GM23338 (cell line): ENCODE measurements around the gene ZNF782. TPM values are rescaled to one million over a fixed set of nuclear protein-coding genes. Genes with fewer than 3 reads are reported as not detected.

Experiments
- ATAC-seq: fragments of 200-7000 bp; cut with Tn5 transposase; 3 replicates; pipeline ENCODE4 v1.9.1; 2020
- DNase-seq: peaks from one replicate; pipeline ENCODE4 v3.0.0-alpha.2; 2015; ENCODE audit warnings: low spot score
- H2AFZ ChIP-seq: fragments of 200-600 bp; sonication (generic); 2 replicates; pipeline ENCODE4 v1.8.0; 2016; ENCODE audit warnings: antibody characterized with exemption, mild to moderate bottlenecking, moderate library complexity
- H3F3A ChIP-seq: fragments of 200-600 bp; sonication (generic); replicated peaks from 2 replicates; pipeline ENCODE4 v1.8.0; 2017; ENCODE audit warnings: antibody characterized with exemption, mixed run types, low read depth
- H3K27ac ChIP-seq: fragments of 200-600 bp; sonication (generic); 2 replicates; pipeline ENCODE4 v1.6.1; 2016; ENCODE audit warnings: low read depth
- H3K27me3 ChIP-seq: fragments of 200-600 bp; sonication (generic); 2 replicates; pipeline ENCODE4 v1.8.0; 2016; ENCODE audit warnings: mild to moderate bottlenecking, mixed run types, moderate library complexity; ENCODE audit not compliant: insufficient read depth
- H3K36me3 ChIP-seq: fragments of 200-600 bp; sonication (generic); 2 replicates; pipeline ENCODE4 v1.8.0; 2016; ENCODE audit warnings: mild to moderate bottlenecking; ENCODE audit not compliant: insufficient read depth
- H3K4me1 ChIP-seq: fragments of 200-600 bp; sonication (generic); 2 replicates; pipeline ENCODE4 v1.8.0; 2016; ENCODE audit warnings: mild to moderate bottlenecking, moderate library complexity; ENCODE audit not compliant: insufficient read depth
- H3K4me2 ChIP-seq: fragments of 200-600 bp; sonication (generic); 2 replicates; pipeline ENCODE4 v1.7.1; 2017; ENCODE audit warnings: mixed run types
- H3K4me3 ChIP-seq: fragments of 200-600 bp; sonication (generic); 2 replicates; pipeline ENCODE4 v1.6.1; 2016; ENCODE audit warnings: mixed run types
- H3K79me2 ChIP-seq: fragments of 200-600 bp; sonication (generic); replicated peaks from 2 replicates; pipeline ENCODE4 v1.8.0; 2017; ENCODE audit warnings: mild to moderate bottlenecking; ENCODE audit not compliant: insufficient read depth
- H3K9me2 ChIP-seq: fragments of 200-600 bp; sonication (generic); 2 replicates; pipeline ENCODE4 v1.8.0; 2017; ENCODE audit not compliant: insufficient read depth
- H4K20me1 ChIP-seq: fragments of 200-600 bp; sonication (generic); replicated peaks from 2 replicates; pipeline ENCODE4 v1.8.0; 2017; ENCODE audit warnings: mild to moderate bottlenecking; ENCODE audit not compliant: insufficient read depth
- H3K27ac Mint-ChIP-seq: 2 replicates; pipeline ENCODE4 v1.8.0; 2020; ENCODE audit warnings: inconsistent platforms, mild to moderate bottlenecking, moderate library complexity, mixed read lengths
- H3K27me3 Mint-ChIP-seq: 3 replicates; pipeline ENCODE4 v1.8.0; 2022; ENCODE audit warnings: low read depth, mild to moderate bottlenecking, moderate library complexity, mixed read lengths, inconsistent platforms; ENCODE audit not compliant: insufficient read depth, poor library complexity
- H3K36me3 Mint-ChIP-seq: 3 replicates; pipeline ENCODE4 v1.8.0; 2021; ENCODE audit warnings: low read depth, mild to moderate bottlenecking, inconsistent platforms, moderate library complexity, mixed read lengths
- H3K4me1 Mint-ChIP-seq: 3 replicates; pipeline ENCODE4 v1.8.0; 2020; ENCODE audit warnings: mild to moderate bottlenecking, inconsistent platforms, mixed read lengths
- H3K4me3 Mint-ChIP-seq: 3 replicates; pipeline ENCODE4 v1.8.0; 2021; ENCODE audit warnings: moderate library complexity, mild to moderate bottlenecking, inconsistent platforms, mixed read lengths
- H3K9me3 Mint-ChIP-seq: 3 replicates; pipeline ENCODE4 v1.8.0; 2020; ENCODE audit warnings: moderate library complexity, mild to moderate bottlenecking, inconsistent platforms, mixed read lengths
- CREB1 ChIP-seq: fragments of 250-450 bp; sonication (Bioruptor Pico); IDR thresholded peaks from 2 replicates; pipeline ENCODE4 v1.5.0; 2020; ENCODE audit warnings: low read depth, mild to moderate bottlenecking, moderate library complexity
- CTCF ChIP-seq, 2 experiments: fragments of 200-600 bp in 1 of 2; sonication (generic) in 1 of 2; conservative IDR thresholded peaks; 2 replicates each; pipeline versions ENCODE4 v1.5.1 to v1.6.1; 2016 to 2017; ENCODE audit warnings: antibody characterized with exemption in 2 of 2, low read depth in 2 of 2, mild to moderate bottlenecking in 2 of 2, moderate library complexity in 1 of 2
- EZH2 ChIP-seq: fragments of 200-600 bp; sonication (generic); IDR thresholded peaks from one replicate; pipeline ENCODE4 v1.8.0; 2017; ENCODE audit warnings: antibody characterized with exemption, mild to moderate bottlenecking, low read depth; ENCODE audit not compliant: unreplicated experiment
- EZH2phosphoT487 ChIP-seq: fragments of 200-600 bp; sonication (generic); IDR thresholded peaks from one replicate; pipeline ENCODE4 v1.8.1; 2018; ENCODE audit warnings: antibody characterized with exemption; ENCODE audit not compliant: unreplicated experiment
- NANOG ChIP-seq: IDR thresholded peaks from 2 replicates; pipeline ENCODE4 v1.6.1; 2016; ENCODE audit warnings: antibody characterized with exemption, borderline replicate concordance
- POLR2AphosphoS5 ChIP-seq: IDR thresholded peaks from 2 replicates; pipeline ENCODE4 v1.6.1; 2016; ENCODE audit warnings: antibody characterized with exemption, low read depth
- REST ChIP-seq: IDR thresholded peaks from one replicate; pipeline ENCODE4 v1.6.1; 2018; ENCODE audit warnings: antibody characterized with exemption; ENCODE audit not compliant: unreplicated experiment
- STAT1 ChIP-seq: IDR thresholded peaks from one replicate; pipeline ENCODE4 v1.6.1; 2016; ENCODE audit warnings: antibody characterized with exemption; ENCODE audit not compliant: unreplicated experiment
- ZNF114 ChIP-seq: fragments of 250-450 bp; sonication (Bioruptor Pico); IDR thresholded peaks from 2 replicates; pipeline ENCODE4 v1.5.0; 2020; ENCODE audit warnings: mild to moderate bottlenecking, moderate library complexity
- ZNF462 ChIP-seq: fragments of 250-450 bp; sonication (Bioruptor Pico); IDR thresholded peaks from 2 replicates; pipeline ENCODE4 v1.5.0; 2020; ENCODE audit warnings: mild to moderate bottlenecking, moderate library complexity
- polyA plus RNA-seq: library from polyadenylated mRNA; unstranded; fragments of >200 nt; fragmentation: Nextera tagmentation; extraction: Ambion mirVana; gene quantifications from 2 replicates; pipeline ENCODE4 v1.2.1, GENCODE V29; 2016
- total RNA-seq: library from RNA; depleted of rRNA; stranded (reverse); fragments of >200 nt; shearing (Covaris generic); gene quantifications from 2 replicates; pipeline ENCODE4 v1.2.3, GENCODE V29; 2014
- TF ChIP-seq, protein P1 (sequence below): IDR thresholded peaks from 2 replicates; pipeline ENCODE4 v1.6.1; 2016; ENCODE audit warnings: antibody characterized with exemption

Gene ZNF782
- total and polyA plus RNA-seq, 2 experiments from 2014 or later: 2.1 to 5.0 TPM

- no peak for TF ChIP-seq CTCF (conservative IDR thresholded peaks at IDR 0.05; ENCODE audit: low read depth in 2 of 2)
Observed at GRCh38 chr9:96859461-96860198, 5.3 kb upstream of the ZNF782 start (continued).

DNA sequence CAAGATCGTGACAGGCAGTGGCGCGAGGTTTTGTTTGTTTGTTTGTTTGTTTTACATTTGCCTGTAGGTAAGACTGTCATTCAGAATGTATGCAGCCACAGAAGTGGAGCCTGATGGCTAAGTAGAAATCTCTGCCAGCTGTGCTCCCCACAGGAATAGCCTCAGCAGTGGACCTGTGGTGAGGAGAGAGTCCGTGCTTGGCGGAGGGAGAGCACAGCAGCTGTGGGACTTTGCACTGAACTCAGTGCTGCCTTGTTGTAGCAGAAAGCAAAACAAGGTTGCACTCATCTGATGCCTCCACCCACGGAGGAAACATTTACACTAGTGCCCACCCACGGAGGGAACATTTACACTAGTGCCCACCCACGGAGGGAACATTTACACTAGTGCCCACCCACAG lies 4.4 kb upstream of the ZNF782 start:
- DNase-seq (no peak), ATAC-seq (no peak)
- no peak overlapping the region; the same call in 2 of the 3 replicates for H3K4me3 Mint-ChIP-seq
- no peak overlapping the region for H3K27ac ChIP-seq
- peaks cover 13% of the 10 kb centered on the region; the same call in 1 of the 2 replicates for H3K4me1 ChIP-seq
- H3K36me3 ChIP-seq: no peaks in the 10 kb centered on the region
- no peak overlapping the region for H3K4me2 ChIP-seq
- no peaks in the 10 kb centered on the region for H3F3A ChIP-seq
- peaks cover 9% of the 10 kb centered on the region for H3K27me3 Mint-ChIP-seq
- H2AFZ ChIP-seq: no peak overlapping the region
- no peaks in the 10 kb centered on the region for H3K9me3 Mint-ChIP-seq
- 0 out of 2 replicates have a peak, but pooled peaks cover 2% of the 10 kb centered on the region for H3K79me2 ChIP-seq
- H3K27ac Mint-ChIP-seq: peak overlapping the region; percentile 41; the same call in 1 of the 2 replicates
- no peak overlapping the region for H3K4me3 ChIP-seq
- H4K20me1 ChIP-seq: no peaks in the 10 kb centered on the region
- no peaks in the 10 kb centered on the region for H3K36me3 Mint-ChIP-seq
- H3K27me3 ChIP-seq: no peaks in the 10 kb centered on the region
- peaks cover 33% of the 10 kb centered on the region for H3K4me1 Mint-ChIP-seq
- H3K9me2 ChIP-seq: no peaks in the 10 kb centered on the region
- TF ChIP-seq STAT1 (no peak), CREB1 (CRISPR knock-in tag) (no peak), NANOG (no peak), ZNF114 (CRISPR knock-in tag) (no peak), REST (no peak), ZNF462 (CRISPR knock-in tag) (no peak), POLR2AphosphoS5 (no peak), EZH2 (no peak), EZH2phosphoT487 (no peak)
- TF ChIP-seq, protein P1, sequence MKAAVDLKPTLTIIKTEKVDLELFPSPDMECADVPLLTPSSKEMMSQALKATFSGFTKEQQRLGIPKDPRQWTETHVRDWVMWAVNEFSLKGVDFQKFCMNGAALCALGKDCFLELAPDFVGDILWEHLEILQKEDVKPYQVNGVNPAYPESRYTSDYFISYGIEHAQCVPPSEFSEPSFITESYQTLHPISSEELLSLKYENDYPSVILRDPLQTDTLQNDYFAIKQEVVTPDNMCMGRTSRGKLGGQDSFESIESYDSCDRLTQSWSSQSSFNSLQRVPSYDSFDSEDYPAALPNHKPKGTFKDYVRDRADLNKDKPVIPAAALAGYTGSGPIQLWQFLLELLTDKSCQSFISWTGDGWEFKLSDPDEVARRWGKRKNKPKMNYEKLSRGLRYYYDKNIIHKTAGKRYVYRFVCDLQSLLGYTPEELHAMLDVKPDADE: no peak
